IPS-18c (cell line): Measurements from ENCODE around the gene ZBTB7C.

Experiments
- H3K4me3 ChIP-seq: 2 replicates; pipeline ENCODE4 v1.7.0; 2013; ENCODE audit warnings: low read depth, mild to moderate bottlenecking, low read length, moderate library complexity; ENCODE audit not compliant: insufficient read depth
- H3K9me3 ChIP-seq: one replicate; pipeline ENCODE4 v1.6.1; 2013; ENCODE audit warnings: mild to moderate bottlenecking, low read length, moderate library complexity; ENCODE audit not compliant: control insufficient read depth, insufficient read depth

Gene ZBTB7C

GRCh38 chr18:48203961-48204666, 205.1 kb downstream of the ZBTB7C start:
- Histone ChIP-seq H3K9me3 (no peaks in the 10 kb centered on the region), H3K4me3 (no peak overlapping the region)

DNA sequence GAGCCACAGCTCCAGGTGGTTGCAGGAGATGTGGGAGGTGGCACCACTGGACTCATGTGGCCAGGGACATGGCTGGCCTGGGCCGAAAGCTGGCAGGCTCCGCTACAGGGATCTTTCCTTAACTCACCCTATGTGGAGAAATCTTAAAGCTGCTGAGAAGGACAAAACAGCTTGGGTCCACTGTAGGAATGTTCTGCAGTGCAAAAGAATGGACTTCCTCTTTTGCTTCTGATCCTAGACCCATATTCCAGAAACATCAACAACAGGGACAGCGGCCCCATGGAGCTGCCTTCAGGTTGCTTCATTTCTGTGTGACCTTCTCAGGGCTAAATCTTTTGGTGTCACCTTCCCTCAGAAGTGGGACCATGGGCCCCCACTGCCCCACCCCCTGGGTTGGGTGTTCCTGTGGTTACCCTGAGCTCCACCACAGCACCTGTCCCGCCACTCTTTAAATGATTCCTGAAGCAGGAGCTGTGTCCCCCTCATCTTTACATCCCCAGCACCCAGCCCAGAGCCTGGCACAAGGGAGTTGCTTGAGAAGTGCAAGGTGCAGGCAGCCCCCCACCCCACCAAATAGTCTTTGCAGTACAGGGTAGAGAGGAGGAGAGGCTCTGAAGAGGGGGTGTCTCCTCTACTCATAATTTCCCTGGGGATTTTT, 205.8 kb downstream of the ZBTB7C start:
- H3K4me3 ChIP-seq: no peak overlapping the region
- no peaks in the 10 kb centered on the region for H3K9me3 ChIP-seq

DNA sequence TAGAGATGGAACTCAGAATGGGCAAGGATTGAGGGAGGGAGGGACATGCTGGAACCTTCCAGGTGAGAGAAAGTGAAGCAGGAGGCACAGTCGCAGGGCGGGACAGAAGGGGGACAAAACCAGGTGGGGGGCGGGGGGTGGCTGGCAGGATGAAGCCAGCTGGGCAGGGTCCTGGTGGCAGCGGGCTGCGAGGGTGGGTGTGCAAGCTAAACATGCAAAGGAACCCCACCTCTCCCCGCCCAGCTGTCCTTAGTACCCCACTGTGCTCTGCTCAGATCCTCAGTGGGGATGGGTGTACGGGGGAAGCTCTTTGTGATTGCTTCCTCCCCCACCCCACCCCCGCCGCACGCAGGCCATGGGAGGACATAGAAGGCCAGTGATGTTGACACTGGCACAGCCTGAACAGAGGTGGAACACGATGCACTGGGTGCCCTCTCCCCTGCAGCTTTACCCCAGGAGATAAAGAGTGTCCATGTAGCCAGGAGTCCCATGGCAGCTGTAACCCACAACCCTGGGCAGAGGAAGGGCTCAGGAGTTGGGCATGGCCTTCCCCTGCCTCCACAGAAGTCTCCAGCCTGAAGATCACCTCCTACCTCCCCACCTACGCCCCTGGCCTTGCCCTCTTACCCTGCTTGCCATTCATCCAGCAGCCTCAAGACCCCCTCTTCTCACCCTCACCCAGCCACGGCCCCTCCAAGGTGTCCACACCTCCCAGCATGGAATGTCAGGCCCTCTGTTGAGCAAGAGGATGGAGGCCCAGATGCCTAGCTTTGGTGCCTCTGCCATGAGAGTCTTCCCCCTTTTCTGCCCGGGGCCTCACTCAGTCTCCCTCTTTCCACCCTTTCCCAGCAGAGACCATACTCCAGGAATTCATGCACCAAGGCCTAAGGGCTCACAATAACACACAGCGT, 206.6 kb downstream of the ZBTB7C start:
- H3K4me3 ChIP-seq: no peak overlapping the region
- no peaks in the 10 kb centered on the region for H3K9me3 ChIP-seq

- H3K9me3 ChIP-seq: no peaks in the 10 kb centered on the region
- H3K4me3 ChIP-seq: no peak overlapping the region
These were observed 207.2 kb downstream of the ZBTB7C start for GRCh38 chr18:48202006-48202348.

GRCh38 chr18:48201337-48202005, 207.7 kb downstream of the ZBTB7C start:
- no peaks in the 10 kb centered on the region for H3K9me3 ChIP-seq

GRCh38 chr18:48200631-48201336, 208.4 kb downstream of the ZBTB7C start:
- no peaks in the 10 kb centered on the region for H3K9me3 ChIP-seq
- H3K4me3 ChIP-seq: no peak overlapping the region

More at GRCh38 chr18:48201337-48202005, 207.7 kb downstream of the ZBTB7C start:
- H3K4me3 ChIP-seq: no peak overlapping the region

DNA sequence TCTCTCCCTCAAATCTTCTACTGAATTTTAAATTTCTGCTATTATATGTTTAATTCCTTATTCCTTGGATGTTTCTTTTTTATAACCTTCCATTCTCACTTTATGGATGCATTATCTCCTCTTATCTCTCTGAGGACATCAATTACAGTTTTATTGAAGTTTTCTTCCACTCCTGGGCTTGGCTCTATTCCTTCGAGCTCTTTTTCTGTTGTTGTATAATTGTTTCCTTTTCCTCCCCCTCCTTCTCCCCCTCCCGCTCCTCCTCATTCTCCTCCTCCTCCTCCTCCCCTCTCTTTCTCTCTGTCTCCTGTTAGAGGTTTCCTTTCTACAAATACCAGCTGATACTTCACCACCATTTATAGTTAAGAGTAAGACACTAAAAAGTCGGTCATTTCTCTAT, 209.8 kb downstream of the ZBTB7C start:
- H3K4me3 ChIP-seq: no peak overlapping the region
- H3K9me3 ChIP-seq: no peaks in the 10 kb centered on the region

DNA sequence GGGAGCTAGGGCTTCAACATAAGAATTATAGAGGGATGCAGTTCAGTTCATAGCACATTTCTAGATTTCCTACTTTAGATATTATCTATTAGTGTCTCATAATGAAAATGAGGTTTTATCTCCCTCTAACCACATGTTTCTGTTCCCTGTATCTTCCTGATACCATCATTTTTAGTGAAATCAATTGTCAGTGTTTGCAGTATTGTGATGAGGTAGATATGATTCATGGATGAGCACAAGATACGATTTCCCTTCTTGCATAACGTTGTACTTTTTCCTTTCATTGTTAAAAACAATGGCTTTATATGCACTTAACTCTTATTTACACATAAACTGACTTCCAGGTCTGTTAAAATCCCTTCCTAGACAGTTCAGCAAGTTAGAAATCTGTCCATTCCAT, 211.4 kb downstream of the ZBTB7C start:
- no peaks in the 10 kb centered on the region for H3K9me3 ChIP-seq

GRCh38 chr18:48195787-48196186, 213.4 kb downstream of the ZBTB7C start:
- Histone ChIP-seq H3K4me3 (no peak overlapping the region), H3K9me3 (no peaks in the 10 kb centered on the region)

More for the DNA sequence above, 211.4 kb downstream of the ZBTB7C start:
- no peak overlapping the region for H3K4me3 ChIP-seq

DNA sequence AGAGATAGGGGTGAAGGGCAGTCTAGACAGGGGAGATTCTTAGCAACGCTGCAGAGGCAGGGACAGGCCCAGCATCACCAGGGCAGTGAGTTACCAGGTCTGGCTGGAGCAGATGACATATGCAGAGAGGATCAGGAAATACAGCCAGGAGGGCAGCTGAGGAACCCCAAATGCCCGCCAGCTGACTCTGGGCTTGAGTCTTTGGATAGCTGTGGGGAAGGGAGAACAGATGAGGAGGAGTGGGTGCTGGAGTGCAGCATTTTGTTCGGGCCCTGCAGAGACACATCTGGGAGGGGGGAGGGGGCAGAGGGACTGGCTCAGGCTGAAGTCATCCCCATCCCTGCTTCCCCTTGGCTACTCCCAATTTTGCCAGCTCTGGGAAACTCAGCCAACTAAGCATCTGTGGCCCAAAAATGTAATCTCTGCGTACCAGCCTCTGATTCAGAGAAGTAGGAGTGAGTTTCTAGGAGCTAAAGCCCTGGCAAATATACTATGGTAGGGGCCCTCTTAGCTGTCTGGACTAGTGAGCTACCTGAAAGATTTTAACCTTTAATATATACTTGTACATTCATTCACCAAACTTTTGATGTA, 214.5 kb downstream of the ZBTB7C start:
- no peaks in the 10 kb centered on the region for H3K9me3 ChIP-seq

DNA sequence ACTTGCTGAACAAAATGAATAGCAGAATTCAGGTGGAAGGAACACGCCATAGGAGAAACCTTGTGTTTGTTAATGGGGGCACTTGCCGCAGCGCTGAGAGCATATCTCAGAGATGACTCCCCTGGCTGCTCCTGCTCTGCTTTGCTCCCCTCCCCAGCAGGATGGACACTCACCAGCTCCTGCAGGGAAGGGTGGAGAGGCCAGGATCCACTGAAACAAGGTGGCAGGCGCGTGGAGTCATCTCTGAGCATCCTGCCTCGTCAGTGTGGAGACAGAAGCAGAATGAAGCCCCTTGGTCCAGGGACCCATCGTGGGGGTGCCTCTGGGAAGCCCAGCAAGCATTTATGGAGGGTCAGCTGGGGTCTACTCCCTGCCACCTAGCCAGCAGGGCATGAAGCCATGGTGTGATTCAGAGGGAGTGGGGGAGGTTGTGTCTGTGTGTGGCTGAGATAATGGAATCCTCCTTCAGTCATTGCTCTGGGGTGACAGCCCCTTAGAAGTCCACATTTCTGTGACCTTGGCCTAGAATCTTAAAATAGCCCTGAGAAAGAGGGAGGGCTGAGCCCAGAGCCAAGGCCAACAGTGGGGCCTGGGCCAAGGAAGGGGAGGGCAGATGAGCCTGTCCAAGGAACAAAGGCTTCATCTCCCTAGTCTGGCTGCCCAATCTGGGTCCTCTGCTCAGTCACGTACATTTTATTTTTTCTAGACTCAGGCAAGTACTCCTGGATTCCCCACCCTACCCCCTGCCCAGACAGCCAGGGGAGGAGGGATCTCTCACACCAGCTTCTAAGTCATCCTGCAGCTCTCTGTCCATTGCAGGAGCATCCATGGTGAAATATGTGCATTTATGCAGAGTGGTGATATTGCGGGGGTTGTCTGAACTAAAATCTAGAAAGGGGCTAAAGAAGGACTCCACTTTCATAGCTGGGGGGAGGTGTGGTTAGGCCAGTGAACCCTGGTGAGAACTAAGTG, 215.4 kb downstream of the ZBTB7C start:
- no peaks in the 10 kb centered on the region for H3K9me3 ChIP-seq
- no peak overlapping the region for H3K4me3 ChIP-seq

More for the DNA sequence above, 214.5 kb downstream of the ZBTB7C start:
- H3K4me3 ChIP-seq: no peak overlapping the region

- Histone ChIP-seq H3K4me3 (no peak overlapping the region), H3K9me3 (no peaks in the 10 kb centered on the region)
These were observed 216.6 kb downstream of the ZBTB7C start for GRCh38 chr18:48192542-48192941.

- Histone ChIP-seq H3K9me3 (no peaks in the 10 kb centered on the region), H3K4me3 (no peak overlapping the region)
These were observed 217.7 kb downstream of the ZBTB7C start for GRCh38 chr18:48191494-48191893.

GRCh38 chr18:48190994-48191393, 218.2 kb downstream of the ZBTB7C start:
- H3K4me3 ChIP-seq: no peak overlapping the region
- no peaks in the 10 kb centered on the region for H3K9me3 ChIP-seq

DNA sequence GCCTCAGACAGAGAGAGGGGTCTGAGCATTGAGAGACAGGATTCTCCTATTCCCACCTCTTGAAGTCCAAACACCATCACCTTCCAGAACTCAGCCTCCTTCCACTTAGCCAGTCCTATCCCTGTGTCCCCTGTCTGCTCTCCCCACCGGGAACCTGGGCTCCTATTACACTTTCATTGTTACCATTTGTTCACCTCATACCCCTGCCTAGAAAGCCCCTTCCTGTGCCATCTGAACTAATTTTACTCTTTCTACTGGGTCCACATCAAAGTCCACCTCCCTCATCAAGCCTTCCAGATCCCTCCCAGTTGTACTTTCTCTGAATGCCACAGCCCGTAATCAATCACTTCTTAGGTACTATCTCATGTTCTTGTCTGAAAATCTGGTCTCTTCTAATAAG, 220.6 kb downstream of the ZBTB7C start:
- no peak overlapping the region for H3K4me3 ChIP-seq
- H3K9me3 ChIP-seq: no peaks in the 10 kb centered on the region
